ENCODE results near the gene PIK3R5. TPM values are rescaled to one million over a fixed set of nuclear protein-coding genes. Genes with fewer than 3 reads are reported as not detected.
A peak's percentile ranks its signal among the peaks of the same experiment; 100 is the strongest.

PIK3R5 gene
- total RNA-seq, 1 donor from 2014 or later = 42.0 TPM

- DNase-seq (ENCODE audit: low spot score in 2 of 2) = peak in 1 of 2 donors; percentile 43
- H3K4me1 ChIP-seq = no peaks in the 10 kb centered on the region
- H3K27ac ChIP-seq = no peak overlapping the region
- intact Hi-C loops (cut with DNase I) = no loop called here
- no peaks in the 10 kb centered on the region for H3K9me3 ChIP-seq
- no peak for TF ChIP-seq CTCF (IDR thresholded peaks at IDR 0.05)
- no peak overlapping the region for H3K4me3 ChIP-seq
- H3K36me3 ChIP-seq = no peaks in the 10 kb centered on the region
- no peaks in the 10 kb centered on the region for H3K27me3 ChIP-seq
Observed at GRCh38 chr17:8905331-8905730, 60.2 kb downstream of the PIK3R5 start.

- TF ChIP-seq CTCF (IDR thresholded peaks at IDR 0.05) = no peak
- no peak overlapping the region for H3K27ac ChIP-seq
- H3K36me3 ChIP-seq = no peaks in the 10 kb centered on the region
- intact Hi-C loops (cut with DNase I) = no loop called here
- no peaks in the 10 kb centered on the region for H3K27me3 ChIP-seq
- no peak overlapping the region for H3K4me3 ChIP-seq
- DNase-seq (ENCODE audit: low spot score in 2 of 2) = peak in 1 of 2 donors; percentile 21
- H3K4me1 ChIP-seq = no peaks in the 10 kb centered on the region
- H3K9me3 ChIP-seq = no peaks in the 10 kb centered on the region
Observed at GRCh38 chr17:8904686-8905085, 60.8 kb downstream of the PIK3R5 start.

GRCh38 chr17:8904201-8904600, 61.3 kb downstream of the PIK3R5 start:
- no peaks in the 10 kb centered on the region for H3K27me3 ChIP-seq
- intact Hi-C loops (cut with DNase I) = no loop called here
- peak in 1 of 2 donors; percentile 56 for DNase-seq (ENCODE audit: low spot score in 2 of 2)

GRCh38 chr17:8900626-8901585, 64.6 kb downstream of the PIK3R5 start:
- intact Hi-C loops (cut with DNase I) = no loop called here
- Histone ChIP-seq H3K36me3 (no peaks in the 10 kb centered on the region), H3K27me3 (no peaks in the 10 kb centered on the region), H3K27ac (no peak overlapping the region), H3K4me1 (no peaks in the 10 kb centered on the region), H3K4me3 (no peak overlapping the region), H3K9me3 (no peaks in the 10 kb centered on the region)
- no peak for TF ChIP-seq CTCF (IDR thresholded peaks at IDR 0.05)
- peak in 1 of 2 donors; percentile 44 for DNase-seq (ENCODE audit: low spot score in 2 of 2)

More at GRCh38 chr17:8904201-8904600, 61.3 kb downstream of the PIK3R5 start:
- Histone ChIP-seq H3K27ac (no peak overlapping the region), H3K4me1 (no peaks in the 10 kb centered on the region), H3K36me3 (no peaks in the 10 kb centered on the region), H3K4me3 (no peak overlapping the region), H3K9me3 (no peaks in the 10 kb centered on the region)
- TF ChIP-seq CTCF (IDR thresholded peaks at IDR 0.05) = no peak

GRCh38 chr17:8900207-8900606, 65.3 kb downstream of the PIK3R5 start:
- intact Hi-C loops (cut with DNase I) = no loop called here
- H3K9me3 ChIP-seq = no peaks in the 10 kb centered on the region
- DNase-seq (ENCODE audit: low spot score in 2 of 2) = no peak
- H3K27ac ChIP-seq = no peak overlapping the region
- no peak for TF ChIP-seq CTCF (IDR thresholded peaks at IDR 0.05)
- H3K4me1 ChIP-seq = no peaks in the 10 kb centered on the region
- H3K27me3 ChIP-seq = no peaks in the 10 kb centered on the region
- H3K4me3 ChIP-seq = no peak overlapping the region
- no peaks in the 10 kb centered on the region for H3K36me3 ChIP-seq

Measured in ascending aorta (tissue), 2 donors.